Chondrocyte (in vitro differentiated cells): ENCODE data around the gene RERE. TPM values are rescaled to one million over a fixed set of nuclear protein-coding genes. Genes with fewer than 3 reads are reported as not detected.

Source experiments
- DNase-seq: peaks from one replicate; pipeline ENCODE4 v3.0.0; 2021; ENCODE audit warnings: mixed read lengths, low spot score
- H3K27ac Mint-ChIP-seq: one replicate; pipeline ENCODE4 v1.8.0; 2021; ENCODE audit warnings: mild to moderate bottlenecking, moderate library complexity, mixed read lengths; ENCODE audit not compliant: unreplicated experiment
- H3K27me3 Mint-ChIP-seq: 2 replicates; pipeline ENCODE4 v1.8.0; 2021; ENCODE audit warnings: low read depth, mixed read lengths
- H3K36me3 Mint-ChIP-seq: 2 replicates; pipeline ENCODE4 v1.8.0; 2021; ENCODE audit warnings: low read depth, mixed read lengths
- H3K4me1 Mint-ChIP-seq: 2 replicates; pipeline ENCODE4 v1.8.0; 2021; ENCODE audit warnings: low read depth, mild to moderate bottlenecking, mixed read lengths
- H3K4me3 Mint-ChIP-seq: one replicate; pipeline ENCODE4 v1.8.0; 2021; ENCODE audit warnings: mild to moderate bottlenecking, moderate library complexity, mixed read lengths; ENCODE audit not compliant: unreplicated experiment
- H3K9me3 Mint-ChIP-seq: 2 replicates; pipeline ENCODE4 v1.8.0; 2021; ENCODE audit warnings: low read depth, mixed read lengths
- total RNA-seq: library from RNA; stranded (reverse); gene quantifications from 3 replicates; pipeline ENCODE4 v1.2.1, GENCODE V29; 2021
- TF ChIP-seq, protein P1 (sequence below): fragments of 200-600 bp; sonication (generic); IDR thresholded peaks from 2 replicates; pipeline ENCODE4 v1.5.0; 2021; ENCODE audit warnings: antibody characterized with exemption, mild to moderate bottlenecking, moderate library complexity

Gene RERE
- total RNA-seq, 1 donor from 2014 or later, result 64.9 TPM

DNA sequence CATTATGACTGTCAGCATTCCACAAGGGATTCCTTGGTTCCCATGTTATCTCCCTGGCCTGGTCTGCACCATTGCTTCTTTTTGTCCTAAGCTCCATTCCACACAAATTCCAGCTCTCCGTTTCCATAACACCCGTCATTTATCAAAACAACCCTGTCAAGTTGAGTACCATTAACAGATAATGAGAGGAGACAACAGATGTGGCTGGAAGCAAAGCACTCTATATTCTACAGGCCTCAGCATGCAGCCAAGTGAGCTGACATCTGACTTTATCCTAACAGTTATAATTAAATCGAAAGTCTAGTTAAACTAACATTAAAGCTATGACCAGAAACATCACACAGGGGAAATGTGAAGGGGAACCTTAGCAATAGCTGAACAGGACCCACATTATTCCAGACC, 110.4 kb downstream of the RERE start:
- Mint-ChIP-seq H3K9me3 (no peaks in the 10 kb centered on the region), H3K36me3 (no peaks in the 10 kb centered on the region), H3K27me3 (no peaks in the 10 kb centered on the region), H3K27ac (peak overlapping the region; percentile 5), H3K4me3 (no peak overlapping the region), H3K4me1 (peaks cover 51% of the 10 kb centered on the region)
- DNase-seq, result no peak
- TF ChIP-seq, protein P1, sequence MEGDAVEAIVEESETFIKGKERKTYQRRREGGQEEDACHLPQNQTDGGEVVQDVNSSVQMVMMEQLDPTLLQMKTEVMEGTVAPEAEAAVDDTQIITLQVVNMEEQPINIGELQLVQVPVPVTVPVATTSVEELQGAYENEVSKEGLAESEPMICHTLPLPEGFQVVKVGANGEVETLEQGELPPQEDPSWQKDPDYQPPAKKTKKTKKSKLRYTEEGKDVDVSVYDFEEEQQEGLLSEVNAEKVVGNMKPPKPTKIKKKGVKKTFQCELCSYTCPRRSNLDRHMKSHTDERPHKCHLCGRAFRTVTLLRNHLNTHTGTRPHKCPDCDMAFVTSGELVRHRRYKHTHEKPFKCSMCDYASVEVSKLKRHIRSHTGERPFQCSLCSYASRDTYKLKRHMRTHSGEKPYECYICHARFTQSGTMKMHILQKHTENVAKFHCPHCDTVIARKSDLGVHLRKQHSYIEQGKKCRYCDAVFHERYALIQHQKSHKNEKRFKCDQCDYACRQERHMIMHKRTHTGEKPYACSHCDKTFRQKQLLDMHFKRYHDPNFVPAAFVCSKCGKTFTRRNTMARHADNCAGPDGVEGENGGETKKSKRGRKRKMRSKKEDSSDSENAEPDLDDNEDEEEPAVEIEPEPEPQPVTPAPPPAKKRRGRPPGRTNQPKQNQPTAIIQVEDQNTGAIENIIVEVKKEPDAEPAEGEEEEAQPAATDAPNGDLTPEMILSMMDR, result no peak

GRCh38 chr1:8706291-8706690, 111.1 kb downstream of the RERE start:
- H3K4me1 Mint-ChIP-seq, result peaks cover 51% of the 10 kb centered on the region
- TF ChIP-seq, protein P1, result no peak
- no peak overlapping the region for H3K27ac Mint-ChIP-seq
- no peaks in the 10 kb centered on the region for H3K9me3 Mint-ChIP-seq
- no peak for DNase-seq
- H3K36me3 Mint-ChIP-seq, result no peaks in the 10 kb centered on the region
- H3K4me3 Mint-ChIP-seq, result no peak overlapping the region
- no peaks in the 10 kb centered on the region for H3K27me3 Mint-ChIP-seq

- Mint-ChIP-seq H3K9me3 (no peaks in the 10 kb centered on the region), H3K27me3 (no peaks in the 10 kb centered on the region), H3K4me3 (no peak overlapping the region), H3K27ac (no peak overlapping the region), H3K4me1 (peaks cover 56% of the 10 kb centered on the region), H3K36me3 (no peaks in the 10 kb centered on the region)
- TF ChIP-seq, protein P1, result no peak
- DNase-seq, result no peak
These were observed 112.5 kb downstream of the RERE start for GRCh38 chr1:8704866-8705506.

DNA sequence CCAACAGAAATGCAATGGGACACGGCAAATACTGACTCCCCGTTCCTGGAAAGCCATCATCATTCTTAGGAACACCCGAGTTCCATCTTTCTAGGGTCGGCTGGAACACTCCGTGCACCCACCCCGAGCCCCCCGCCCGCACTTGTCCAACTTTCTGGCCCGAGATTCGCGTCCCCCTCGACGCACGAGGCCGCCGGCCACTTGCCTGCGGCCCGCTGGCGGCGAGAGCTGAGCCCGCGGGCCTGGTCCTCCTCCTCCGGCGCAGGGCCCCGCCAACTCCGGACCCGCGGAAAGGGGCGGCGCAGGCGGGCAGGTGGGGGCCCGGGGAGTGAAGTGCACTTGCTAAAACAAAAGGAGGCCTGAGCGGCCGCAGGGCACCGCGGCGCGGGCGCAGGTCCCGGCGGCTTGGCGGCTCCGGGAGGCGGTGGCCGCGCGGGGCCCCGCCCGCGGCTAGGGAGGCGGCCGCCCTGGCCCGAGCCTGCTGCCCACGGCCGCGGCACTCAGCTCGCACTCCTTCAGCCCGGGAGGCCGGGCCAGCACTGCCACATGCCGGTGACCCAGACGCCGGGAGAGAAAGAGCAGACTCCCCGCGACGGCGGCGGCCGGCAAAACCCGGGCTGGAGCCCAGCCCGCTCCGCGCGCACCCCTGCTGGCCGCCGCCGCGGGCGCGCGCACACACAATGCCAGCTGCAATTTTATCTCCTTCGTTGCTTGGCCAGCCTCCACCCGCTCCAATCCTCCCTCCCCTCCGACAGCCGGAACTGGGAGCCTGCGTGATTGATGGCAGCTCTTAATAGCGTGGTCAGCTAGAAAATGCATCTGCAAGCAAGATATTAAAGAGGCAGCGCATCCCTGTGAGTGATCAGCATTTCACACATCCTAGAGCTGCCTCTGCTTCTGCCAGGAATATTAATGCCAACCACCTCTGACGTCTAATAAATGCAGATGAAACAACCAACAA, 114.3 kb downstream of the RERE start:
- peak overlapping the region; percentile 81 for H3K4me3 Mint-ChIP-seq
- no peaks in the 10 kb centered on the region for H3K27me3 Mint-ChIP-seq
- peak; percentile 96 for DNase-seq
- no peaks in the 10 kb centered on the region for H3K9me3 Mint-ChIP-seq
- TF ChIP-seq, protein P1, result peak; percentile 58
- H3K36me3 Mint-ChIP-seq, result no peaks in the 10 kb centered on the region
- peak overlapping the region; percentile 92 for H3K27ac Mint-ChIP-seq
- H3K4me1 Mint-ChIP-seq, result peaks cover 57% of the 10 kb centered on the region

DNA sequence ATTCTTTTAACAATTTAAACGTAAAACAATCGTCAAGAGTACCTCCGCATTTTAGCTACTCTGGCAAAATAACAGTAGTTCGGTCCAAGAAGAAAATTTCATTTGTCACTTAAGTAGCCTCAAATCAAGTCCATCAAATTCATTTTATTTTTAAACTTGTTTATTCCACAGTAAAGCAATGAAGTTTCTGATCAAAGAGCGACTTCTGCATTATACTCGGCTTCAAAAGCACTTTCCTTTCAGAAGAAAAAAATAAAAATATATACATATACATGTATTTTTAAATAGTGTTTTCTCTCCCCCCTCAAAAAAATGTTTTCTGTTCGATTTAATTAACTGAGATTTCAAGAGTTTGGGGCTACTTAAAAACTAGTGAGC, 115.0 kb downstream of the RERE start:
- H3K4me3 Mint-ChIP-seq, result peak overlapping the region; percentile 81
- DNase-seq, result no peak

More for the DNA sequence above, 115.0 kb downstream of the RERE start:
- peaks cover 2% of the 10 kb centered on the region for H3K9me3 Mint-ChIP-seq
- TF ChIP-seq, protein P1, result no peak
- H3K4me1 Mint-ChIP-seq, result peaks cover 60% of the 10 kb centered on the region
- H3K27me3 Mint-ChIP-seq, result no peaks in the 10 kb centered on the region
- H3K36me3 Mint-ChIP-seq, result no peaks in the 10 kb centered on the region
- peak overlapping the region; percentile 91 for H3K27ac Mint-ChIP-seq
